H7 (cell line): Measurements from ENCODE around the gene MEIS2. TPM values are rescaled to one million over a fixed set of nuclear protein-coding genes. Genes with fewer than 3 reads are reported as not detected.

Source experiments
- DNase-seq: peaks from one replicate; pipeline ENCODE4 v3.0.0; 2012
- H3K27me3 ChIP-seq: 2 replicates; pipeline ENCODE4 v1.6.0; 2011; ENCODE audit warnings: mild to moderate bottlenecking, low read length; ENCODE audit not compliant: control insufficient read depth, insufficient read depth
- H3K36me3 ChIP-seq: replicated peaks from 2 replicates; pipeline ENCODE4 v1.5.1; 2011; ENCODE audit warnings: low read length; ENCODE audit not compliant: control insufficient read depth, insufficient read depth
- H3K4me3 ChIP-seq: 2 replicates; pipeline ENCODE4 v1.5.1; 2011; ENCODE audit warnings: low read depth, mild to moderate bottlenecking, control low read depth, low read length, moderate library complexity; ENCODE audit not compliant: insufficient read depth
- total RNA-seq: library from RNA; depleted of rRNA; stranded (reverse); fragments of >200 nt; shearing (Covaris generic); gene quantifications from 2 replicates; pipeline ENCODE4 v1.2.3, GENCODE V29; 2014

The MEIS2 gene
- total RNA-seq, 1 experiment from 2014 or later = 1.8 TPM

DNA sequence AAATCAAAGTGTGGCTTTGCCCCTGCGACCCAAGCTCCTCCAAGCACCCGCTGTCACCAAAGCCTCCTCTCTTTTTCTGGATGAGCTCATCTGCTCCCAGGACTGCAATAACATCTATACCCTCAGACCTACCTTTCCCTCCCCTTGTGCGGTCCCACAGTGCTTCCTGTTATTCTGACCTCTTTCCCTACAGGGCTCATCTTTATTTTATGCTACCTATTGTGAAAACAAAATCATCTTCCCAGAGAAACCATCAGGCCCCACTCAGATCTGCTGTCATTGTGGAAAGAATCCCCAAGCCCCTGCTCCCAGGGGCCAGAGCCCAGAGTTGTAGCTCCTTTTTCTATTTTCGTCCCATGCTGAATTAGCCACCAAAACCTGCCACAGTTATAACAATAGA is 162.2 kb downstream of the MEIS2 start:
- no peak for DNase-seq
- H3K36me3 ChIP-seq = no peaks in the 10 kb centered on the region
- no peak overlapping the region for H3K4me3 ChIP-seq
- H3K27me3 ChIP-seq = no peaks in the 10 kb centered on the region

GRCh38 chr15:36936613-36937012 is 163.7 kb downstream of the MEIS2 start:
- Histone ChIP-seq H3K27me3 (no peaks in the 10 kb centered on the region), H3K4me3 (no peak overlapping the region), H3K36me3 (no peaks in the 10 kb centered on the region)
- DNase-seq = no peak

DNA sequence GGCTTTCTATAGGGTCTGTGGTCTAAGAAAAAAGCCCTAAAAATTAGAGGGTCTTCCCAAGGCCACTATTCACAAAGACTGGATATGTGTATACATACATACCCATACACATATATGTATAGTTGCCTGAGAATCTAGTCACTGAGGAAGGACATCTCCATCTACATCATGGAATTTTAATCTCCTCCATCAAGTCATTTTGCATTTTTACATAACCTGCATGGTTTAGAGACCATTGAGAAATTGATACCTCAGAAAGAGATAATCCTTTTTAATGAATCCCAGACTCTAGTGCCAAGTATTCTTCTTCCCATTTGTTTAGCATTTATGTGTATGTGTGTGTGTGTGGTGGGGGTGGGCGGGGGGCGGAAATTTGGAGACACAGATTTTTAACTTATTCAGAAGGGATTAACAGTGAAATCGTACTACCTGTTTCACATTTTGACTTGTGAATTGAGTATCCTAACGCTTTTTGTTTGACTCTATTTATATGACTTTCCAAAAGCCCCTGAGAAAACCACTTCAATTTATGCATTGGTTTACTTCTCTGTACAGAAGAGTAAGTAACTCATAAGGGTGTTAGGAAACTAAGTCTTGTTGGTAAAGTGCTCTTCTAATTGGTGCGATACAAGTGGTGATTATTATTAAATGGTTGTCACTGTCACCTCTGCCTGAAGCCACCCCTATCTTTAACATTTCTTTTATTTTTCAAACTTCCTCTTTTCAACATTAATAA is 166.9 kb downstream of the MEIS2 start:
- no peaks in the 10 kb centered on the region for H3K36me3 ChIP-seq
- no peak overlapping the region for H3K4me3 ChIP-seq
- no peaks in the 10 kb centered on the region for H3K27me3 ChIP-seq
- no peak for DNase-seq

DNA sequence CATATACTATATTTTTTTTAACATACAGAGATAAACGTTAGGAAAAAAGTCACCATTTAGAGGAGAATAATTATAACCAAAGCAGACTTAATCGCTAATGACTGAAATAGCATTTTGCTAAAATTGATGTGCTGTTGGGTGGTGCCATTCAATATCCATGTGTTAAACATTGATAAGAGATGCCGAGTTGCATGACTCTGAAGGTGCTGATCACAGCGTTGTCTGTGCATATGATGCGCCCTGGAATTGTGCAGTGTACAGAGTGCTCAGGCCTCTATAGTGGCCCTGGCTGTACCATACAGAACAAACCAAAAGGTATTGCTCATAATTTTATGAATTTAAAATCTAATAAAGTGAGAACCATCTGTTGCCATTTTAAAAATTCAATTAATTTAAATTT is 168.3 kb downstream of the MEIS2 start:
- Histone ChIP-seq H3K4me3 (no peak overlapping the region), H3K36me3 (no peaks in the 10 kb centered on the region), H3K27me3 (no peaks in the 10 kb centered on the region)
- no peak for DNase-seq

GRCh38 chr15:36931434-36931833 is 168.9 kb downstream of the MEIS2 start:
- Histone ChIP-seq H3K27me3 (no peaks in the 10 kb centered on the region), H3K36me3 (no peaks in the 10 kb centered on the region), H3K4me3 (no peak overlapping the region)
- DNase-seq = no peak

DNA sequence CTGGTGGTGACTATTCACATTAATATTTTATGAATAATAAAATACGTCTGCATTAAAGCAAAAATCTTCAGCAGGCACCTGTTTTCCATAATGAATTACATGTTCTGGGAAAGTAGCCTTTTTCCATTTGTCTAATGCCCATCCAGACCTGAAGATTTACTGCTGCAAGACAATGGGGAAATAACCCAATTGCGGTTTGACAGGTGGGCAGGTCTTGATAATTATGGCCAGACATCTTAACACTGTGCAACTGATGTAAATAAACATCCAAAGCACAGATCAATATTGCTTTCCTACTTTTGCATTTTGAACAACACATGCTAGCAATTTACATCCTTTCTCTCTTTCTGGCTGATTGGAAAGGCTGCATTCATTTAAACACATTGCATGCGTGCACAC is 173.9 kb downstream of the MEIS2 start:
- no peaks in the 10 kb centered on the region for H3K27me3 ChIP-seq
- DNase-seq = no peak
- H3K36me3 ChIP-seq = no peaks in the 10 kb centered on the region
- H3K4me3 ChIP-seq = no peak overlapping the region

DNA sequence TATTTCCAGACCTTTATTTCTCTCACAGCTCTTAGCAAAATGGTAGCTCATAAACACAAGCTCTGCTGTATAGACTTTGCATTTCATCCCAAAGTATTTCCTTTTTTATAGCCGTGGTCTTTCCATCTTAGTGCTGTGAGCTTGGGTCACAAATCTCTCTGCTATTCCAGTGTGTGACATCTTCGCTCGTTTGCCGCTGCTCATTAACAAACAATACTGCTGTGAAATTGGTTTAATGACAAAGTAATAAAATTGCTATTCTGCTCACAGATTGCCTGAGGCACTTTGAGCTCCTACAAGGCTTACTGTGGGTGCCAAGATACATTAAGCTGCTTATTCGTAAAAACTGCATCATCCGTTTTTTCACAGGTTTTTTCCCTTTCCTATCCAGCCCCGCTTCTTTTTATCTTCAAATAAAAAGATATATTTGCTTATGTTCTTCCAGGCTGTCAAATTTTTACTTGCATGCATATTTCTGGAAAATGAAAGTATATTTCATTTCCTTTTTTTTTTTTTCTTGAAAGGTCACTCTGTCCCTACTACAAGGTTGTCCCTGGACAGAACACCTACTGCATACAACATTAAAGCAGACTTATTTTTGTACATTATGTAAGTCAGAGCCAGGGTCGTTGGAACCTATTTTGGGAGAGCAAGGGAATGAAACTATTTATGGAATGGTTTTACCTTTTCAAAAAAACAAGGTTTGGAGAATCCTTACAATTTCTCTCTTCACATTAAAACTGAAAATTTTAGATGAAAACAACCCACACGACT is 174.5 kb downstream of the MEIS2 start:
- Histone ChIP-seq H3K36me3 (no peaks in the 10 kb centered on the region), H3K4me3 (no peak overlapping the region), H3K27me3 (no peaks in the 10 kb centered on the region)
- DNase-seq = no peak

DNA sequence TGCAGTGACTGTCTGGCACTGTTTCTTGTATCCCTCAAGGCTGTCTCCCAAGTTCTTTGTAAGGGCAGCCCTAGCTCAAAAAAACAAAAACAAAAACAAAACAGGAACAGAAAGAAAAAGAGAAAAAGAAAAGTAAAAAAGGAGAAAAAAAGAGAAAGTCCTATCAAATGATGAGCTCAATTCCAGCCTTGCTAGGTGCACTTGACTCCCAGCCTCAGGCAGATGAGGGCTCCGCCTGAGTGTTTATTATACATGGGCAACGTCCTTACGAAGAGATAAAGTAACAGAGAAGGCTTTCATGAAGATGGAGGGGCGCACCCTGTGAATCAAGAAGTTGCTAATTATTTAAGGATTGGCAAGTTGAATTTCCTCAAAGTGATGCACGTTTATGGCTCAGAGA is 175.3 kb downstream of the MEIS2 start:
- Histone ChIP-seq H3K27me3 (no peaks in the 10 kb centered on the region), H3K36me3 (no peaks in the 10 kb centered on the region), H3K4me3 (no peak overlapping the region)
- DNase-seq = no peak

- Histone ChIP-seq H3K4me3 (no peak overlapping the region), H3K36me3 (no peaks in the 10 kb centered on the region), H3K27me3 (no peaks in the 10 kb centered on the region)
- no peak for DNase-seq
Observed at GRCh38 chr15:36924034-36924433, 176.3 kb downstream of the MEIS2 start.

DNA sequence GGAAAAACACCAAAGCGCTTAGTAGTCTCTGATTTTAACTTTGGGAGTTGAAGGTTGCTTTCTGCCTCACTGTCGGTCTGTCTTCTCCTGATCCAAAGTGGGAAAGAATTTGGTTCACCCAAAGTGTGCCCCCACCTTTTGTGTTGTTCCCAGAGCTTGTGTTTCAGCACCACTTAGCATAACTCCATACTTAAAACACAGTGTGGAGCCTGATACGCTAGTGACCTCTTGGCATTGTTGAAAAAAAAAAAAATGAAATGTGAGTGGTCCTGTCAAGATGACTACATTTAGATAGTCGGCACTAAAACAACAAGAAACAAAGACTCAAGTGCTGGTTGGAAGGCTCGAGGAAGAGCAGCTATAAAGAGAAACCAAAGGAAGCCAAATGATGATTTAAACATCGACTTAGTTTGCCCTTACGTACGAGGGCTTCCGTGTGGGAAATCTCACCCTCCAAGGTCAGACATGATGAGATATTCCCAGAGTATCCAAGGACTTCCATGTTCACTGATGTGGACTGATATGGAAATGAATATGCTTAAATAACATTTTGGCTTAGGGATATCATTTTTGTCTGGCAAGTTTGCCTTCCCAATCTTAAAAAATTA is 178.8 kb downstream of the MEIS2 start:
- Histone ChIP-seq H3K36me3 (no peaks in the 10 kb centered on the region), H3K27me3 (no peaks in the 10 kb centered on the region), H3K4me3 (no peak overlapping the region)
- no peak for DNase-seq

DNA sequence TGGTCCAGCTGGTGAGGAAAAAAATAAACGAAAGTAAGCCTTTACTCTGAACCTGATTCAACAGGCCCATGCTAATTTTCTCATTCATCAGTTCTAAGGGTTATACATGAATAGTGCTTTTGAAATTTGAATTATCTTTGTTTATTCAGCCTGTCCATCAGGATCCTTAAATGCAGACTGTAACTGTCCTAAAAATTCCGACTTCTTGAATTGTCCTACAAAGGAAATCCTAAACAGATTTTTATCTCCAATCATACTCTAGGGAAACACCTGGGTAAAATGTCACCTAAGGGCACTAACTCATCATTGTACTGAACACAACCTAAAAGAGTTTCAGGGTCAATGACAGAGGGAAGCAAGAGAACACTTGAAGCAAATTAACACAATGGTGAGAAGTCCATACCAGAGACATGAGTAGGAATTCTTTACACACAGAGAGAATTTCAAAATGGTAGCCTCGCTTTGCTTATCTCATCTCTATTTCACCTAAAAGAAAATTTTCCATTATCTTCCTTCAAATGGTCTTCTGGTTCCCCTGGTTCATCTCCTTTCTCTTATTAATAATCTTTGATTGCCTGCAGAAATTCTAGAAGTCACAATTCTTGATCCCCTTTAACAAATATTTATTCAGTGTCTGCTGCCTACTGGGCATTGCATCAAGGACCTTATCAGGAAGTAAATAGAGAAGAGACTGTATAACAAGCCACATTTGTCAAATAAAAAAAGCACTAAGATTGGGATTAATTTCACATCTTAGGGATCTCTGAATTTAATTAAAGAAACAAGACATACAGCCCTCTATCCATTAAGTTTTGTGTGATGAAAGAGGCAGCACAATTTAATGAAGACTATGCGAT is 182.7 kb downstream of the MEIS2 start:
- Histone ChIP-seq H3K27me3 (no peaks in the 10 kb centered on the region), H3K36me3 (no peaks in the 10 kb centered on the region), H3K4me3 (no peak overlapping the region)
- DNase-seq = no peak

GRCh38 chr15:36914960-36915808 is 185.2 kb downstream of the MEIS2 start:
- Histone ChIP-seq H3K27me3 (no peaks in the 10 kb centered on the region), H3K4me3 (no peak overlapping the region), H3K36me3 (no peaks in the 10 kb centered on the region)
- no peak for DNase-seq

DNA sequence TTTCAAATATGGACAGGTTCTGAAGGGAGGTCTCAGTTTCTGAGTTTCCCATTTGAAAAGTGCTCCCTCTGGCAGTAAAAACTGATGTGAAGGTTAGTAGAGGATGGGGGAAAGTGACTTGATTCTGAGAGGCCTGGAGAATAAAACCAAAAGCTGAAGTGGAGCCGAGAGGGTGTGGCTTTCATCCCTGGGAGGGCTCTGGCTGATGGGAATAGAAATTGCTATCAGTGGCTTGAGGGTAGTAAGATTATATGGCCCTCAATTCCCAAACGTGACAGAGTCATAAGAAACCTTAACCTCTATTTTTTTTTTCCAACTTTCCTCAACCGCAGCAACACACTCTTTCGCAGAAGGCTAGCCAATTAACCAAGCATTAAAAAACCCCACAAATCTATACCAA is 185.9 kb downstream of the MEIS2 start:
- peak; percentile 22 for DNase-seq
- H3K36me3 ChIP-seq = no peaks in the 10 kb centered on the region
- H3K27me3 ChIP-seq = no peaks in the 10 kb centered on the region
- no peak overlapping the region for H3K4me3 ChIP-seq

DNA sequence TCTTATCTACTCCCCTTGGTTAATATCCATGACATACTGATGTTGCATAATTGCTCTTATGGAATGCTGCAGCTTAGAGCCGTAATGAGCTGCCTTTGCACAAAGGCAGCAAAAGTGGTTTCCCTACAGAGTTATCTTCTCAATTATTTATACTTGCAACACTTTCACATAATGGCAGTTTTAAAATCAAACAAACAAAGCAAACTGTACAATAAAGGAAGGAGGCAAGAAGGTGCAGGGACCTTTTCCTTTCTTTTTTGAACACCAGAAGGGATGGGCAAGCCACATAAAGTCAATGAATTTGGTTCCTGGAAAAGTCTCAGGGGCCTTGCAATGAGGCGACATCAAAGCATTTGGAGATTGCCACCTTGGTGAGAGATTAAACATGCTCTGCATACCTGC is 188.0 kb downstream of the MEIS2 start:
- Histone ChIP-seq H3K36me3 (no peaks in the 10 kb centered on the region), H3K4me3 (no peak overlapping the region), H3K27me3 (no peaks in the 10 kb centered on the region)
- DNase-seq = no peak
